Measurements from ENCODE around the gene ZNF101.

GRCh38 chr19:19697589-19697988 lies 28.9 kb downstream of the ZNF101 start:
- TF ChIP-seq CTCF (IDR thresholded peaks at IDR 0.05): no peak
- no peak for TF ChIP-seq EP300 (IDR thresholded peaks at IDR 0.05)
- no peak for TF ChIP-seq POLR2A (IDR thresholded peaks at IDR 0.05)

All from ovary (tissue), 3 donors.